IPS-11a (cell line): ENCODE results near the gene TBC1D22A.
"Not testable (repeated sequence)": the region's sequence is repeated elsewhere in the genome, so short reads cannot be mapped to it uniquely, and the experiment has no call there.

Experiments
- H3K4me3 ChIP-seq: one replicate; pipeline ENCODE4 v1.5.1; 2013; ENCODE audit warnings: low read depth, low read length, control low read depth

TBC1D22A gene

GRCh38 chr22:47110817-47111443 lies 348.5 kb downstream of the TBC1D22A start:
- no peak overlapping the region for H3K4me3 ChIP-seq

DNA sequence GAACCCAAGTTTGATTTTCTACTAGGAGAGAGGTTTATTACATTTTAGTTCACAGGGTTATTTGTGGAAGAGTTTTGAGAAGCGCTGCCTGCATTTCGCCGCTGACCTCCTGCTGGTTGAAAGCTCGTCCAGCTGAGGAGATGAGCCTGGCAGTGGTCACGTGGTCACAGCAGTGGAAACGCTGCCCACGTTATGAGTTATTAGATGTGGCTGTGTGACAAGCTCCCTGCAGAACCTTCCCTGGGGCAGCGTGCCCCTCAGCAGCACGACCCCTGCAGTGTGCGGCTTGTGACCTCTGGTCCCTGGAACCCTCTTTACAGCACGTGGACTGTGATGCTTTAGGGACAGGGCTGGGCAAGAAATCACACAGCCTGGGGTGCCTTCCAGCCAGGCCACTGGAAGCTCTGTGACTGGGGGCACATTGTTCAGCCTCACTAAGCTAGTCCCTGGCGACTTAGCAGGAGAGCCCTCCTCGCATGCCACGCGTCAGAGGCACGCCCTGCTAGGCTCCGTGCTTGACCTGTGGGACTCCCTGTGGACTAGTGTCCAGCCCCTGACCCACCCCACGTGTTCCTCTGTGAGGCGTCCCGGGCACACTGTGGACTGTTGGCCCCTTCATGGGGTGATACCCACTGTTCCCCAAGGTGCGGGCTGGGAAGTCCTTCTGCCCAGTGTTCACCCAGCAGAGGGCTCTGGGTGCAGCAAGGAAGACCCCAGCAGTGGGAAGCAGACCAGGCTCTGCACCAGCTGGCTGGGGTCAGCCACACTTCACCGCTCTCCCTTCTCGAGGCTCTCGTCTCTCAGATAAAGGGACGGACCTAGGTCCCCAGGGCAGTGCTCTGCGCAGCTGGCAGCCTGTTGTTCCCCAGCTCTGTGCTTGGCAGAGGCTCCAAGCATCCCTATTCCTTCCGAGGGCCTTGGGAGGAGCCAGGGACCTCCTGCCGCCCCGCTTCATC lies 349.5 kb downstream of the TBC1D22A start:
- no peak overlapping the region for H3K4me3 ChIP-seq

DNA sequence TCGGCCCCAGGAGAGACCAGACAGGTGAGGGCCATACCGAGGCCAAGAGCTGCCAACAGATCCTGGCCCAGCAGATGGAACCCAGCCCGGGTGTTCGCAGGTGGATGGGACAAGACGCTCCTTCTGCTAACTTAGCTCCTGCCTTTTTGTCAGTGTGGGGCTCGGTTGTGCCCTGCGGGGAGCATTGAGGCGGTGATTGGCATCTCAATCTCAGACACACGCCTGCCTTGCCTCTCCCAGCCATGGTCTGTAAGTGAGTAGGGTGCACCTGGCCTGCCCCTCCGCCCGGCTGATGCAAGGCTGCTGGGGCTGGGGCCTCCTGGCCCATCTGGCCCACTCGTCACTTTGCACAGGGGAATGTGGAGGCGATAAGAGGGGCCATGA lies 350.1 kb downstream of the TBC1D22A start:
- no peak overlapping the region for H3K4me3 ChIP-seq

GRCh38 chr22:47112994-47113852 lies 350.8 kb downstream of the TBC1D22A start:
- no peak overlapping the region for H3K4me3 ChIP-seq

GRCh38 chr22:47113853-47114415 lies 351.5 kb downstream of the TBC1D22A start:
- H3K4me3 ChIP-seq: no peak overlapping the region

DNA sequence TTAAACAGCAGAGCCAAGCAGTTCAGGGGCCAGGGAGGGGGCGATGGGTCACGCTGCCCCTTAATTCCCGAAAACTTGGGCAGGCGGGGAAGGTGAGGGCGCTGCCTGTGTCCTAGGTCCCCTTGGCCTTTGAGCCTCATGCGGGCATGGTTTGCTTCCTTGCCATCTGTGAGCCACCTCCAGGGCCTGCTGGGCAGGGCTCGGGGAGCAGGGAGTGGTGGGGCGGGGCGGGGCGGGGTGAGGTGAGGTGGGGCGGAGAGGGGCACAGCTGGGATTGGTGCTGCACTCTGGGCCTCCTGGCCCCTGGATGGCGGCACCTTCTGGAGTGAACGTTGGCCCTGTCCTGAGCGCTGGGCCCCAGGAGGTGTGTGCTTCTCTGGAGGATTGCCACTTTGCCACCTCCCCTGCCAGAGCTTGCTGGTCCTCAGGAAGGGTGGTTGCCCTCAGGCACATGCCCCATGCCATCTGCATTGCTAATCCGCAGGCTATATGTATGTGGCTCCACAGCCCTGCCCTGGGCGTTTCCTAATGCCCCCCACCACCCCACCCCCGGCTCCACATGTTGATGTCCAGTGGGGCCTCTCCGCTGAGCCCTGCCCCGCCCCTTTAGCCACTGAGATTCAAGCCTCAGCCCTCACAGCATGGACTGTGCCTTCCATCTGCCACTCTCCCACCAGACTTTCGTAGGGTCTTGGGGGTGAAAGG lies 352.5 kb downstream of the TBC1D22A start:
- H3K4me3 ChIP-seq: no peak overlapping the region

- no peak overlapping the region for H3K4me3 ChIP-seq
These were observed 353.1 kb downstream of the TBC1D22A start for GRCh38 chr22:47115518-47115890.

GRCh38 chr22:47115921-47116320 lies 353.5 kb downstream of the TBC1D22A start:
- no peak overlapping the region for H3K4me3 ChIP-seq

DNA sequence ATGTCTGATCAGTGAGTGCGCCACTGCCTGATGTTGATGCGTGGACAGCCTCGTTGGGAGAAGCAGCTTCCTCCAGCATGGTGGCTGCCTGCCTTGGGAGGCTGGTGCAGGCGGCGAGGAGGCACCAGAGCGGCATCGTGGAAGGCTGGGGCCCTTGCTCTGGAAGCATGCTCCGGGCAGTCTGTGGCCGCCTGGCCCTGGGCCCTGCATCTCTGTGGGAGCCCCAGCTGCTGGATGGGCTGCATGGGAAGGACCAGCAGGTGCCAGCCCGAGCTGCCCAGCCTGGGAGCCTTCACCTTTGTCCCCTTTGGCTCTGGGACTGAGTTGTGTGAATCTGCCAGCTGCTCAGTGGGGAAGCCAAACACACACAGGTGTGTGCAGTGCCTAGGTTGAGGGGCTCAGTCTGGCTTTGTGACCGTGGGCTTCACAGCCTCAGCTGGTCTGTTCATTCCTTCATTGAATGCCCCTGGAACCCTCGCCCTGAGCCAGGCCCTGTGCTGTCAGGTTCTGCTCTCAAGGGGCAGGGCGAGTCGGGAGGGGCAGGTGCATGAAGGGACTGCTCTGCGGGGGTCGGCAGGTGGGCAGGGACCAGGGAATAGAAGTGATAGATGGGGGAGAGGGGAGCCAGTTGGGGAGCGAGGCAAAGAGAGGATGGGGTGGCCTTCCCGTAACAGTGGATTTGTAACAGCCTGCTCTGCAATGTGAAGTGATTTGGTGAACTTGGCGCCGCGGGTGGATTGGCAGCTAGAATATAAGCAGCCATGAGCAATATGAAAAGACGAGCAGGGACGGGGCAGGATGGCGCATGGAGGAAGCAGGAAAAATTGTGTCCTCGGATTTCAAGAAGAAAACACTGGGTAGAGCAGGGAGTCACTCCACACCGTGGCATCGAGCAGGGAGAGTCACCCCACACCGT lies 354.2 kb downstream of the TBC1D22A start:
- no peak overlapping the region for H3K4me3 ChIP-seq

- H3K4me3 ChIP-seq: not testable (repeated sequence)
These were observed 355.0 kb downstream of the TBC1D22A start for GRCh38 chr22:47117442-47117841.

DNA sequence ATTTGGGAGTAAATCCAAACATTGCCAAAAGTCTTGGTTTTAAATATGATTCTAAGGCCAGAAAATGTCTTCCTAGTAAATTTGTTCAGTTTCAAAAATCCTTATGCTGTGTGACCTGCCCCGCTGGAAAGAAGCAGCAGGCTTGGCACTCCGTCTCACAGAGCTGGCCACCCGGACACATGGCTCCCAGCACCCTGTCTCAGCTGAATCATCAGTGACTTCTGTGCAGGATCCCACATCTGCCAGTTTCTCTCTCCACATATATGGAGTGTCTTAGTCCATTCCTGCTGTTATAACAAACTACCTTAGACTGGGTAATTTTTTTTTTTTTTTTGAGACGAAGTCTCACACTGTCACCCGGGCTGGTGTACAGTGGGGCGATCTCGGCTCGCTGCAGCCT lies 356.7 kb downstream of the TBC1D22A start:
- no peak overlapping the region for H3K4me3 ChIP-seq

GRCh38 chr22:47120399-47120798 lies 357.9 kb downstream of the TBC1D22A start:
- H3K4me3 ChIP-seq: no peak overlapping the region

DNA sequence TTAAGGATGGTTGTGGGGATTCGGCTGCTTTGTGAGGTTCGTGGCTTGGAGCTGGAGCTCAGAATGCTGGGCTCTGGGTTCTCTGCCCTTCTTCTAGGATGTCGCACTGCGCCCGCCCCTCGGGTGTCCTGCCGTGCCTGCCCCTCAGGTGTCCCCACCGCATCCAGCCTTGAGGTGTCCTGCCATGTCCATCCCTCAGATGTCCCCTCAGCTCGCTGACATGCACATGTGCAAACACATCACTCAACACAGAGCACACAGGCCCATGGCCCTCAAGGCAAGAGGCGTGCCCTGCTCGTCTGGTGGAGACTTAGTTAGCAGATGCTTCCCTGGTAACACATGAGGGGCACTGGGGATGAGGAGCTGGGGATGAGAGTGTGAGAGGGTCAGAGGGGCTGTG lies 359.3 kb downstream of the TBC1D22A start:
- no peak overlapping the region for H3K4me3 ChIP-seq

DNA sequence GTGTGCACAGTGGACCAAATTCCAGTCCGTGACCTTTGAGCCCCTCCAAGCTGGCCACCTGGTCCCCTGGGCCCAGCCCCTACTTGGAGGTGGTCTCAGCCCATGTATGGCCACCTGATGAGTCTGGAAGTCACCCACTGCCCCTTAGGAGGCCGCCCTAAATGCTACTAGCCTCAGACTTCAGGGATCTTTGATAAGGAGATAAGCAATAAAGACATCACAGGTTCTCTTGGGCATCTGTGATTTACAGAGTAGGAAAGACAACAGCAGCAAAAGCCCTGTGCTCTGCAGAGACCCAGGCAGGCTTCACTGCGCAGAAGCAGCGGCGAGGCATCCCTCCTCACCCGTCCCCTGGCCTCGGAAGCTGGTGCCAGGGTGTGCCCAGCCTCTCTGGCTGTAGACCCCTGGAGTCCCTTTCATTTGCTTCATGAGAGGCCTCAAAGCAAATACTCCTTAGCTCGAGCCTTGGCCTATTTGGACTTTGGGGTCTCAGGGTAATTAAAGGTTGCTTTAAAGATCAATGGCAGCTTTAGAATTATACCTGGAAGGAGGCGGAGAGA lies 360.1 kb downstream of the TBC1D22A start:
- no peak overlapping the region for H3K4me3 ChIP-seq

DNA sequence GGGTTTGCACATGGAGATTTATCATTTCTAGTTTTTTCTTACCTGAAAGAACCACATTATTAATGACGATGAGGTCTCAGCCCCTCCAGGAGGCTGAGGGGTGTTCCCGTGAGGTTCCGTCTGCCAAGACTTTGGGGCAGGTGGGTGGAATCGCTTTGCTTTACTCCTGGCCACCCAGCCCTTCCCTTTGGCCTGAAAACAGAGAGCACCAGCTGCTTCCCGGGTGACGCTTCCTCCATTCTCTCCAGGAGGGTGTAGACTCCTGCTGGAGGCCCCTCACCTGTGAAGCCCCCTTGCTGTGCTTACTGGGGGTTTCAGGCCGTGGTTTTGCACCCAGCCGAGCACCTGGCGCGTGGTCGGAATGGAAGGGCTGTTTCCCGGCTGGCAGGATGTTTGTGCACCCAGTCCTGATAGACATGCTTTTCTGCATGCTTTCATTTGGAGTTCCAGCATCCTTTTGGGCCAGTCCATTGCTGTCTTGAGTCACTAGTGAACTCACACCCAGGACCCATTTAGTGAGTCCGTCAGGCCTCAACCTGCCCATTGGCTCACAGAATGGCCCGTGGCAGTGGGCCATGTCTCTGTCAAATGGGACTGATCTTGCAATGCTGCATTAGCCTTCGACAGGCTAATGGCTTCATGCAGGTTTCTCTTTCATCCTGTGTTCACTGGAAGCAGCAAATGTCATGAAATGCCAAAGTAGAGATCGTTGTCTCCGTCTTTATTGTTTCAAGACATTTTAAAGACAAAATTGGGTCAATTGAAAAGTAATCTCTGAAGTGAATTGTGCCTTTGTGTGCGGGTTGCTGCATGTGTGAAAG lies 360.8 kb downstream of the TBC1D22A start:
- no peak overlapping the region for H3K4me3 ChIP-seq

DNA sequence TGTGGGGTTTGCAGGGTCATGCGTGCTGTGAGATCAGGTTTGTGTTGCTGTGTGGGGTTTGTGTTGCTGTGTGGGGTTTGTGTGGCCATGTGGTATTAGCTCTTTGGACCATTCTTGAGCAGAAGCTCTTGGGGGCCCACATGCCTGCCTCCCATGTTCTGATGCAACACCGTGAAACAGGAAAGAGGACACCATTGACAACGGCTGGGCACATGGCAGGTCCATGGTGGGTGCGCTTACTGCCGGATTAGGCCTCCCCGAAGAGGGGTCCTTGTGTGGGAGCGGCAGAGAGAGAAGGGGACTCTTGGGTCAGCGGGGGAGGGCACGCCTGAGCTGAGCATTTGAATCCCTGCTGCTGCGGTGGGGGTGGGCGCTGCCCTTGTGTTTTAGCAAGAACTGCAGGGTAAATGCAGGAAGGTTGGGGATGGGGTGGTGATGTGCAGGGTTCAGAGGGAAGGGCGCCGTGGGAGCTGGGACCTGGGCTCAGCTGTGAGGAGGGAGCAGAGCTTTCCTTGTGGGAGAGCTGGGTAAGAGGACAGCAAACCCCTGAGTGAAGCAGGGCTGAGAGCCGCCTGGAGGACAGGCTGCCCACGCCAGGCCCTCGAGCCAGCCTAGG lies 361.5 kb downstream of the TBC1D22A start:
- H3K4me3 ChIP-seq: no peak overlapping the region

DNA sequence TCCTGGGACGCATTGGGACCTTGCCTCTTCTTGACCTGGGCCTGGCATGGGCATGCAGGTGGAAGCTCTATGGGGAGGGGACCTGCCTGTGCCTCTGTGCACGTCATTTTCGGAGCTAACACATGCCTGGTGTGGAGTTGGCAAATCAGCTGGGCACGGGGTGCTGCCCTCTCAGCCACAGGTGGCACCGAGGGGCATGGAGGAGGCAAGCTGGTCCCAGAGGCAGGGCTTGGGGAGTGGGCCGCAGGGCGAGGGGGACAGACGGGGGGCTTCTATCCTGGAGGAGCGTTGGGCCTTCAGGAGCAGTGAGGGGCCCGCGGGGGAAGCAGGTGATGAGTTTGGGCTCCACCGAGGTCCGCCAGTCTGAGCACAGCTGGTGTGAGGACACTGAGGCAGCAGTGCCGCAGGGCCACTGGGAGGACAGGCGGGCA lies 362.0 kb downstream of the TBC1D22A start:
- H3K4me3 ChIP-seq: no peak overlapping the region

DNA sequence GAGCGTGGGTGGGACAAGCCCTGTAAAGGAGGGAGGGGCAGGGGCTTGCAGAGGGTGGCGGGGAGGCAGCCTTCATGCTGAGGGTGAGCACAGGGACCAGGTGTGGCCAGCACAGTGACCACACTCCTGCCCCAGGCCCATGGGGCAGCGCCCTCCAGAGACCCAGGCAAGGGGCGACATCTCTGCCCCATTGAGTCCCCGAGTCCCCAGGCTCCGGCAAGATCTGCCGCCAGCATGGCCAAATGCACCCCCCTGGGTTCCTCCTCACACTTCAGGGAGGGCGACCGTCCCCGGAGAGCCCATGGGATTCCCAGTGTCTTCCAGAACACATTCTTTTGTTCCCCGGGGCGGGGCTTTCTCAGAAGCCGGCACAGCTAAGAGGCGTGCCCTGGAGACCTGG lies 362.5 kb downstream of the TBC1D22A start:
- H3K4me3 ChIP-seq: no peak overlapping the region
